ENCODE results near the gene TFF2.

TFF2 gene

DNA sequence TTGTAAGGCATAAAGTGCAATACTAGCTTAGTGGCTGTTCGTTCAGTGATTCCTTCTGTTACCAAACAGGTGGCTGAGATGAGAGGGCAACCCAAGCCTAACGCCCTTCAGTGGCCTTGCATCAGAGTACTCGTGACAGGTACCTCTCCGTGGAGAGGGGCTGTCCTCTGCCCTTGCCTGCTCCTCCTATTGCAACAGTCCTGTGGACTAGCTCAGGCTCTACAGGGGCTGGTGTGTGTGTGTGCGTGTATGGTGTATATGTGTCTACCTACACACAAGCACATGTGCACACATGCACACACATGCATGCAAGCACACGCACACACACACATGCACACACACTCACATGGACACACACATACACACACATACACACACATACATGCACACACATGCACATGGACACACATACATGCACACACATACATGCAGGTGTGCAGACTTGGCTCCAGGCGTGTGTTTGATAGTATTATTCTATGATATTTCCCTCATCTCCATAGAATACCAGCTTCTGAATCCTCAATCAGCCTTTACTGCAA lies 50.7 kb downstream of the TFF2 start:
- no peak for DNase-seq
- H3K27ac ChIP-seq (ENCODE audit: insufficient read depth, low read length, poor library complexity, severe bottlenecking), result no peak overlapping the region
- no peaks in the 10 kb centered on the region for H3K9me3 ChIP-seq (ENCODE audit: control insufficient read depth, low read length)
- H3K4me3 ChIP-seq (ENCODE audit: insufficient read depth, low read depth, low read length, poor library complexity, severe bottlenecking), result no peak overlapping the region
- no peaks in the 10 kb centered on the region for H3K27me3 ChIP-seq (replicated peaks; ENCODE audit: control insufficient read depth, insufficient read depth, low read length, poor library complexity, severe bottlenecking)
- no peaks in the 10 kb centered on the region for H3K36me3 ChIP-seq (ENCODE audit: control insufficient read depth, insufficient read depth, low read length)
- no peaks in the 10 kb centered on the region for H3K4me1 ChIP-seq (ENCODE audit: control insufficient read depth, insufficient read depth, low read length, poor library complexity, severe bottlenecking)

DNA sequence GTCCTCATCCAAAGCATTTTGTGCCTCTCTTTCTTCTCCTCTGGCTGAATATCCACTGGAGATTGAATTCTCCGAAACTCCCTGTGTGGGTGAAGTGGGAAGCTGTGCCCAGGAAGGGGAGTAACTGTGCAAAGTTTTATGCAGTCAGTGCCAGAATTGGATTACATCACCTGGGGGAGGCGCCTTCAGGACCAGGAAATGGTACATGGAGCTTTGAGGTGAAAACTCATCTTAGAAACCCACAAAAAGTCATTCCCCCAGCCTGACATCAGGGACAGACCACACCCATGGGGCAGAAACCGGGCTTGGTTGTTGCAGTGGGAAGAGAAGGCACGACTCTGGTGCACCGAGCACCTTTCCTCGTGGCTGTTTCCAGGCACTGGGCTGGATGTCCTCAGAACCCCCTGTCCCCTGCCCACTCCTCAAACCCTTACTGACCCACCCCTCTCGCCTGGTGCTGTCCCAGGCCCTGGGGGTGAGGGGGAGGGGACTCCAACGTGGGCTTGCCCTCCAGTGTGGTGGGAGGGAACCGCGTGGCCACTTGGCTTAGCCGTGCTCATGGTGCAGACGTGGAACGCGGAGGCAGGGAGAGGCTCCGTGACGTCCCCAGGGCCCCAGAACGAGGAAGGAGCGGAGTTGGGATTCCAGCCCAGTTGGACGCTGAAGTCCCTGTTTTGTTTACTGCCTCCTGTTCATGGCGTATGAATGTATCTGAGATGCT lies 51.3 kb downstream of the TFF2 start:
- no peak for DNase-seq
- no peaks in the 10 kb centered on the region for H3K9me3 ChIP-seq (ENCODE audit: control insufficient read depth, low read length)
- no peaks in the 10 kb centered on the region for H3K4me1 ChIP-seq (ENCODE audit: control insufficient read depth, insufficient read depth, low read length, poor library complexity, severe bottlenecking)
- peaks cover 5% of the 10 kb centered on the region for H3K36me3 ChIP-seq (ENCODE audit: control insufficient read depth, insufficient read depth, low read length)
- no peak overlapping the region for H3K27ac ChIP-seq (ENCODE audit: insufficient read depth, low read length, poor library complexity, severe bottlenecking)
- no peaks in the 10 kb centered on the region for H3K27me3 ChIP-seq (replicated peaks; ENCODE audit: control insufficient read depth, insufficient read depth, low read length, poor library complexity, severe bottlenecking)
- no peak overlapping the region for H3K4me3 ChIP-seq (ENCODE audit: insufficient read depth, low read depth, low read length, poor library complexity, severe bottlenecking)

DNA sequence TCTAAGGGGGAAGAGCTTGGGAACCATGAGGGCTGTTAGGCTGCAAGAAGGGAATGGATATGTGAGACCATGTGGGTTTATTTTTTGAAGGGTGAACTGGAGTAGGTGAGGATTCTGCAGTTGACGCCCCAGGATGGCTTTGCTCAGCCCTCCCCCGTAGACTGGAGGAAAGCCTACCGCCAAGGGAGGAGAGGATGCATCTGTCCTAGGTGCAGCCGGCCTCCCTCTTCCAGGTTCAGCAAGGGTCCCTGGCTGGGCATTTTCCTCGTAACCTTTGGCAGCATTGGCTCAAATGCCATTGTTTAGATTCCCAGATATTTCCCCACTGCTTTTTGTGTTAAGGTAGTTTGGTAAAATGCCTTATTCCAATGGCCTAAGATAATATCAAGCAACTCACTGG lies 52.1 kb downstream of the TFF2 start:
- Histone ChIP-seq H3K4me1 (ENCODE audit: control insufficient read depth, insufficient read depth, low read length, poor library complexity, severe bottlenecking) (no peaks in the 10 kb centered on the region), H3K36me3 (ENCODE audit: control insufficient read depth, insufficient read depth, low read length) (peaks cover 13% of the 10 kb centered on the region), H3K4me3 (ENCODE audit: insufficient read depth, low read depth, low read length, poor library complexity, severe bottlenecking) (no peak overlapping the region), H3K27me3 (replicated peaks; ENCODE audit: control insufficient read depth, insufficient read depth, low read length, poor library complexity, severe bottlenecking) (no peaks in the 10 kb centered on the region), H3K9me3 (ENCODE audit: control insufficient read depth, low read length) (no peaks in the 10 kb centered on the region), H3K27ac (ENCODE audit: insufficient read depth, low read length, poor library complexity, severe bottlenecking) (no peak overlapping the region)
- no peak for DNase-seq

DNA sequence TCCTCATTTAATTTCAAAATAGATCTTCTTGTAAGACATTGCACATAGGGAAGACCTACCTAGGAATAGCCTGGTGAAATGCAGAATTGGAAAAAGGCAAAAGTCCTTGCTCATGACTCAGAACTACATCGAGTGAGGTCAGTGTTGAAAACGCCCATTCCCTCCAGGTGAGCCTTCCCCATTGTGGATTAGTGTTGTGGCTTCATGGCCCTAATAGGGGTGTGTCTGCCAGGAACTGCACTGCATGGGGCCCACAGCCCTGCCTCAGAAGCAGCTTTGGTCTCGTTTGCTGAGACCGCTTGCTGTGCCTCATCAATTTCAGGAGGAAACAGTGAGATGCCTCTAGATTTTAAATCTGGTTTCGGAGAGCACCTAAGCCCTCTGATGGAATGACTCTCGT lies 52.6 kb downstream of the TFF2 start:
- H3K9me3 ChIP-seq (ENCODE audit: control insufficient read depth, low read length), result no peaks in the 10 kb centered on the region

DNA sequence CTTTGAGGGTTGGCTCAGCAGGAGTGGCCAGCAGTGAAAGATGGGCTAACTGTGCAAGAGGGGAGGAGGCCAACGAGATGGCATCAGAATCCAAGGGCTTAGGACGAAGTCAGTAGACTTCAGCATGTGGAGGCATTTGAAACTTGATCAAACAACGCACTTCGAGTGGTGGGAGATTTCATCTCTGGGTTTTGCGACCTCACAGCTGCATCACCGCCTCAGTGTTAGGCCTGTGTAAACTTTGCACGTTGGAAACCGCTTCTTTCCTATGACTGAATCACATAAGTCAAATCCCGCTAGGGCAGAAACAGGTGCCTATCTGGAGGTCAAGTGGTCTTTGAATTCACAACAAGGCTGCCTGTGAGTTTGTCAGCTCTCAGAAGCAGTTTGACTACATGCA lies 53.4 kb downstream of the TFF2 start:
- no peak overlapping the region for H3K27ac ChIP-seq (ENCODE audit: insufficient read depth, low read length, poor library complexity, severe bottlenecking)
- peaks cover 17% of the 10 kb centered on the region for H3K36me3 ChIP-seq (ENCODE audit: control insufficient read depth, insufficient read depth, low read length)
- no peak overlapping the region for H3K4me3 ChIP-seq (ENCODE audit: insufficient read depth, low read depth, low read length, poor library complexity, severe bottlenecking)
- H3K4me1 ChIP-seq (ENCODE audit: control insufficient read depth, insufficient read depth, low read length, poor library complexity, severe bottlenecking), result no peaks in the 10 kb centered on the region
- H3K27me3 ChIP-seq (replicated peaks; ENCODE audit: control insufficient read depth, insufficient read depth, low read length, poor library complexity, severe bottlenecking), result no peaks in the 10 kb centered on the region
- no peaks in the 10 kb centered on the region for H3K9me3 ChIP-seq (ENCODE audit: control insufficient read depth, low read length)
- DNase-seq, result no peak

More for the DNA sequence above, 52.6 kb downstream of the TFF2 start:
- H3K27ac ChIP-seq (ENCODE audit: insufficient read depth, low read length, poor library complexity, severe bottlenecking), result no peak overlapping the region
- H3K4me3 ChIP-seq (ENCODE audit: insufficient read depth, low read depth, low read length, poor library complexity, severe bottlenecking), result no peak overlapping the region
- H3K27me3 ChIP-seq (replicated peaks; ENCODE audit: control insufficient read depth, insufficient read depth, low read length, poor library complexity, severe bottlenecking), result no peaks in the 10 kb centered on the region
- no peak for DNase-seq
- H3K4me1 ChIP-seq (ENCODE audit: control insufficient read depth, insufficient read depth, low read length, poor library complexity, severe bottlenecking), result no peaks in the 10 kb centered on the region
- H3K36me3 ChIP-seq (ENCODE audit: control insufficient read depth, insufficient read depth, low read length), result peaks cover 17% of the 10 kb centered on the region

DNA sequence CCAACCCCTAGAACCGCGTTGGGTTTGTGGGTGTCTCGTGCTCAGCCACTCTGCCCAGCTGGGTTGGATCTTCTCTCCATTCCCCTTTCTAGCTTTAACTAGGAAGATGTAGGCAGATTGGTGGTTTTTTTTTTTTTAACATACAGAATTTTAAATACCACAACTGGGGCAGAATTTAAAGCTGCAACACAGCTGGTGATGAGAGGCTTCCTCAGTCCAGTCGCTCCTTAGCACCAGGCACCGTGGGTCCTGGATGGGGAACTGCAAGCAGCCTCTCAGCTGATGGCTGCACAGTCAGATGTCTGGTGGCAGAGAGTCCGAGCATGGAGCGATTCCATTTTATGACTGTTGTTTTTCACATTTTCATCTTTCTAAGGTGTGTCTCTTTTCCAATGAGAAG lies 54.3 kb downstream of the TFF2 start:
- H3K4me1 ChIP-seq (ENCODE audit: control insufficient read depth, insufficient read depth, low read length, poor library complexity, severe bottlenecking), result no peaks in the 10 kb centered on the region
- H3K9me3 ChIP-seq (ENCODE audit: control insufficient read depth, low read length), result no peaks in the 10 kb centered on the region
- no peak overlapping the region for H3K4me3 ChIP-seq (ENCODE audit: insufficient read depth, low read depth, low read length, poor library complexity, severe bottlenecking)
- no peaks in the 10 kb centered on the region for H3K27me3 ChIP-seq (replicated peaks; ENCODE audit: control insufficient read depth, insufficient read depth, low read length, poor library complexity, severe bottlenecking)
- DNase-seq, result no peak
- H3K36me3 ChIP-seq (ENCODE audit: control insufficient read depth, insufficient read depth, low read length), result peaks cover 18% of the 10 kb centered on the region
- H3K27ac ChIP-seq (ENCODE audit: insufficient read depth, low read length, poor library complexity, severe bottlenecking), result no peak overlapping the region
